ENCODE measurements around the gene MNDA.

DNA sequence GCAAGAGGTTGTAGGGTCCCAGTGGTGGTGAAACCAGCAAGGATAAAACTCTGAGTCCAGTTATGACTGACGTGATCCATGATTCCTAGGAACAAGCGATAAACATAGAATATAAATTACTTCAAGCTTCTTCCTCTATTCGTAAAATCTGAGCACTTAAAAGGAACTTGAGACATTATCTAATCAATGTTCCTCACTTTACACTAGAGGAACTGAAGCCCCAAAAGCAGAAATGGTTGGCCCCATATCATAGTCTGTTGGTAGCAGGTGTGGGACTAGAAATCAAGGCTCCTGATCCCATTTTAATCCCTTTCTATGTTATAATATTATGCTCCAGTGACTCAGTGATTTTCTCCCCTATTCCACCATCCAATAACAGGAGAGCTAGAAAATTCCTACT is 21.9 kb upstream of the MNDA start:
- TF ChIP-seq, protein P1, sequence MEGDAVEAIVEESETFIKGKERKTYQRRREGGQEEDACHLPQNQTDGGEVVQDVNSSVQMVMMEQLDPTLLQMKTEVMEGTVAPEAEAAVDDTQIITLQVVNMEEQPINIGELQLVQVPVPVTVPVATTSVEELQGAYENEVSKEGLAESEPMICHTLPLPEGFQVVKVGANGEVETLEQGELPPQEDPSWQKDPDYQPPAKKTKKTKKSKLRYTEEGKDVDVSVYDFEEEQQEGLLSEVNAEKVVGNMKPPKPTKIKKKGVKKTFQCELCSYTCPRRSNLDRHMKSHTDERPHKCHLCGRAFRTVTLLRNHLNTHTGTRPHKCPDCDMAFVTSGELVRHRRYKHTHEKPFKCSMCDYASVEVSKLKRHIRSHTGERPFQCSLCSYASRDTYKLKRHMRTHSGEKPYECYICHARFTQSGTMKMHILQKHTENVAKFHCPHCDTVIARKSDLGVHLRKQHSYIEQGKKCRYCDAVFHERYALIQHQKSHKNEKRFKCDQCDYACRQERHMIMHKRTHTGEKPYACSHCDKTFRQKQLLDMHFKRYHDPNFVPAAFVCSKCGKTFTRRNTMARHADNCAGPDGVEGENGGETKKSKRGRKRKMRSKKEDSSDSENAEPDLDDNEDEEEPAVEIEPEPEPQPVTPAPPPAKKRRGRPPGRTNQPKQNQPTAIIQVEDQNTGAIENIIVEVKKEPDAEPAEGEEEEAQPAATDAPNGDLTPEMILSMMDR (conservative IDR thresholded peaks at IDR 0.05 in 1 of 2, IDR thresholded peaks at IDR 0.05 in 1 of 2; ENCODE audit: low read depth in 1 of 2, low read length in 2 of 2), result no peak
- no peak for TF ChIP-seq EZH2 (IDR thresholded peaks at IDR 0.05; ENCODE audit: low read length, missing control alignments)
